ENCODE measurements around the gene TLR7.

DNA sequence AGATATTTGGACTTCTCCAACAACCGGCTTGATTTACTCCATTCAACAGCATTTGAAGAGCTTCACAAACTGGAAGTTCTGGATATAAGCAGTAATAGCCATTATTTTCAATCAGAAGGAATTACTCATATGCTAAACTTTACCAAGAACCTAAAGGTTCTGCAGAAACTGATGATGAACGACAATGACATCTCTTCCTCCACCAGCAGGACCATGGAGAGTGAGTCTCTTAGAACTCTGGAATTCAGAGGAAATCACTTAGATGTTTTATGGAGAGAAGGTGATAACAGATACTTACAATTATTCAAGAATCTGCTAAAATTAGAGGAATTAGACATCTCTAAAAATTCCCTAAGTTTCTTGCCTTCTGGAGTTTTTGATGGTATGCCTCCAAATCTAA, 20.3 kb downstream of the TLR7 start:
- TF ChIP-seq, protein P1, sequence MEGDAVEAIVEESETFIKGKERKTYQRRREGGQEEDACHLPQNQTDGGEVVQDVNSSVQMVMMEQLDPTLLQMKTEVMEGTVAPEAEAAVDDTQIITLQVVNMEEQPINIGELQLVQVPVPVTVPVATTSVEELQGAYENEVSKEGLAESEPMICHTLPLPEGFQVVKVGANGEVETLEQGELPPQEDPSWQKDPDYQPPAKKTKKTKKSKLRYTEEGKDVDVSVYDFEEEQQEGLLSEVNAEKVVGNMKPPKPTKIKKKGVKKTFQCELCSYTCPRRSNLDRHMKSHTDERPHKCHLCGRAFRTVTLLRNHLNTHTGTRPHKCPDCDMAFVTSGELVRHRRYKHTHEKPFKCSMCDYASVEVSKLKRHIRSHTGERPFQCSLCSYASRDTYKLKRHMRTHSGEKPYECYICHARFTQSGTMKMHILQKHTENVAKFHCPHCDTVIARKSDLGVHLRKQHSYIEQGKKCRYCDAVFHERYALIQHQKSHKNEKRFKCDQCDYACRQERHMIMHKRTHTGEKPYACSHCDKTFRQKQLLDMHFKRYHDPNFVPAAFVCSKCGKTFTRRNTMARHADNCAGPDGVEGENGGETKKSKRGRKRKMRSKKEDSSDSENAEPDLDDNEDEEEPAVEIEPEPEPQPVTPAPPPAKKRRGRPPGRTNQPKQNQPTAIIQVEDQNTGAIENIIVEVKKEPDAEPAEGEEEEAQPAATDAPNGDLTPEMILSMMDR (IDR thresholded peaks at IDR 0.05) = no peak
- TF ChIP-seq POLR2A (IDR thresholded peaks at IDR 0.05) = no peak

All from heart left ventricle (tissue), 13 donors.